Dedifferentiated amniotic fluid mesenchymal stem cell (primary cell): ENCODE results near the gene OR2B2.
A peak's percentile ranks its signal among the peaks of the same experiment; 100 is the strongest.
"Not testable (repeated sequence)": the region's sequence is repeated elsewhere in the genome, so short reads cannot be mapped to it uniquely, and the experiment has no call there.

Experiments
- DNase-seq: peaks from one replicate; pipeline ENCODE4 v3.0.0-alpha.2; 2016; ENCODE audit errors: extremely low spot score

The OR2B2 gene

GRCh38 chr6:27911956-27912446, at the start of gene OR2B2:
OR2B2 (minus strand) TSS chr6:27912396; CDS start chr6:27912319, 77 bp downstream.
- no peak for DNase-seq

- no peak for DNase-seq
These were observed 45.3 kb upstream of the OR2B2 start for GRCh38 chr6:27957516-27957915.

GRCh38 chr6:27956941-27957340, 44.7 kb upstream of the OR2B2 start, which contains the start of gene OR2B6:
OR2B6 (plus strand) TSS chr6:27957241; CDS start chr6:27957241, 0 bp downstream.
- no peak for DNase-seq

GRCh38 chr6:27951040-27951439, 38.8 kb upstream of the OR2B2 start:
- DNase-seq, result no peak

DNA sequence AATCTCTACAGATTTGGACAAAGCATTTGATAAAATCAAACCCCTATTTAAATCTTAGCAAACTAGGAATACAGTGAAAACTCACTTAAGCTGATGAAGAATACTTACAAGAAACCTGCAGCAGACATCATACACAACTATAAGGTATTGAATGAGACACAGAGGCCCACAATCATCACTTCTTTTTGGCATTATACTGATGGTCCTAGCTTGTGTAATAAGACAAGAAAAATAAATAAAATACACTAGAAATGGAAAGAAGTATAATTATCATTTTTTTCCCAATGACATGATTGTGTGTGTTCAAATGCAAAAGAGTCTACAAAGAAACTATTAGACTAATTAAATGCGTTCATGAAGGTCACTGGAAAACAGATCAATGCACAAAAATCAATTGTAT, 36.0 kb upstream of the OR2B2 start:
- DNase-seq, result no peak

DNA sequence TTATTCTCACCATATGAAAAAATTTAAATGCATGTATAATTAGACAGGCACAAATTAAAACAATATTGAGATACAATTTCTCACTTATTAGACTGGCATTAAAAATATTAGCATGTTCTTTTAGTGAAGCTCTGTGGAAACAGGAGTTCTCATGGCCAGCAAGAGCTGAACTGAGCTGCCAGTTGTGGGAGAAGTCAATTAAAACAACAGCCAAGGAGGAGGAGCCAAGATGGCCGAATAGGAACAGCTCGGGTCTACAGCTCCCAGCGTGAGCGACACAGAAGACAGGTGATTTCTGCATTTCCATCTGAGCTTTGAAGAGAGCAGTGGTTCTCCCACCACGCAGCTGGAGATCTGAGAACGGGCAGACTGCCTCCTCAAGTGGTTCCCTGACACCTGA, 30.9 kb upstream of the OR2B2 start:
- not testable (repeated sequence) for DNase-seq

- no peak for DNase-seq
These were observed 28.6 kb upstream of the OR2B2 start for GRCh38 chr6:27940766-27941165.

DNA sequence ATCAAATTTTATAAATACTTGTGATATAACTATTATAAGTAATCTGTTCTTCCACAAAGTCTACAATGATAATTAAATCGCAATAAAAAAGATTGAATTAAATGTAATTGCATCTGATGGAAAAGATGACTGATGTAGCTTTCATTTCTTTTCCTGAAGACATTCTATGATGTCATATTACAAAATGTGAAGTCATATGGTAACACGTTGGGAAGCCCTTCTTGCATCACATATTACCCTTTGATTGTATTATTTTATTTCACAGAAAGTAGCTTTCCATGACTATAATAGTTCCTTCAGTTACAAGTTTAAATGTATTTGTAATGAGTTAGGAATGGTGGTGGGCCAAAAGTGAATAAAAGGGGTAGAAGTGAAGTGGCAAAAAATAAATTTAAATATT, 19.0 kb upstream of the OR2B2 start:
- no peak for DNase-seq

GRCh38 chr6:27929930-27930329, 17.7 kb upstream of the OR2B2 start:
- DNase-seq, result not testable (repeated sequence)

DNA sequence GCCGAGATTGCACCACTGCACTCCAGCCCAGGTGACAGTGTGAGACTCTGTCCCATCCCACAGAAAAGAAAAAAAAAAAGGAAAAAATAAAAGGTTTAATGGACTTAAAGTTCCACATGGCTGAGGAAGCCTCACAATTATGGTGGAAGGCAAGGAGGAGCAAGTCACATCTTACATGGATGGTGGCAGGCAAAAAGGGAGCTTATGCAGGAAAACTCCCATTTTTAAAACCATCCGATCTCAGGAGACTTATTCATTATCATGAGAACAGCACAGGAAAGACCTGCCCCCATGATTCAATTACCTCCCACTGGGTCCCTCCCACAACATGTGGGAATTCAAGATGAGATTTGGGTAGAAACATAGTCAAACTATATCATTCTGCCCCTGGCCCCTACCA, 15.8 kb upstream of the OR2B2 start:
- not testable (repeated sequence) for DNase-seq

- no peak for DNase-seq
These were observed 12.0 kb upstream of the OR2B2 start for GRCh38 chr6:27924179-27924578.

- no peak for DNase-seq
These were observed 10.8 kb upstream of the OR2B2 start for GRCh38 chr6:27922949-27923348.

DNA sequence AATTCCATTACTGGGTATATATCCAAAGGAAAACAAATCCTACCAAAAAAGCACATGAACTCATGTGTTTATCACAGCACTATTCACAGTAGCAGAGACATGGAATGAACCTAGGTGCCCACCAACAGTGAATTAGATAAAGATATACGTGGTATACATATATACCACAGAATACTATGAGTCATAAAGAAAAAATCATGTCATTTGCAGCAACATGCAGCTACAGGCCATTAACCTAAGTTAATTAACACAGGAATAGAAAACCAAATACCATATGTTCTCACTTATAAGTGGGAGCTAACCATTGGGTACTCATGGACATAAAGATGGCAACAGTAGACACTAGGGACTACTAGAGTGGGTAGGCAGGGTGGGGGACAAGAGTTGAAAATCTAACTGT, 4.2 kb downstream of the OR2B2 start:
- no peak for DNase-seq

GRCh38 chr6:27902335-27903314, 9.6 kb downstream of the OR2B2 start:
- peak; percentile 74 for DNase-seq

- DNase-seq, result no peak
These were observed 10.4 kb downstream of the OR2B2 start for GRCh38 chr6:27901801-27902200.

GRCh38 chr6:27900197-27900596, 12.0 kb downstream of the OR2B2 start:
- not testable (repeated sequence) for DNase-seq

- no peak for DNase-seq
These were observed 12.7 kb downstream of the OR2B2 start for GRCh38 chr6:27899543-27899942.

DNA sequence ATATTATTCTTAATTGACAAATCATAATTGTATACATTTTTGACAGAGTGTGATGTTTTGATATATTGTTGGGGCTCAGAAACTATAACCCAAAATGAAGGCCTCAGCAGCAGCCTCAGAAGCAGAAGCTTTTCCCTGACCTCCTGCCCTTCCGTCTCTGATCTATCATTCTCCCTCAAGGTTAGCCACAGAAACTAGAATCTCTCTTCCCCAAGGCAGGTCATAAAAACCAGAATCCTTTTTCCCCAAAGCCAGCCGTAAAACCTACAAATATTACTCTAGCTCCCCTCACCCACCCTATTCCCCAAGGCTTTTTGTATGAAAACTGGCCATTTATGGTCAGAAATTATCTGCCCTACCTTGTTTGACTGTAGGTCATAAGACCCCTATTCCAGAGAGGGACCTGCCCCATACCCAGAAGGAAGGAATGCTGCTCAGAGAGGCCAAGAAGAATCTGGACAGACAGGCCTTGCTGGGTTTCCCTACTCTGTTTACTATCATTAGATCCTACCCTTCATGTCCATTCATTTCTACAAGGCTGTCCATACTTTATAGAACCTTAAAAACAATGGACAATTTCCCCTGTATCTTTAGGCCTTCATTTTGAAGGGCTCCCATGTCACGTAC, 14.5 kb downstream of the OR2B2 start:
- DNase-seq, result no peak

- no peak for DNase-seq
These were observed 15.8 kb downstream of the OR2B2 start for GRCh38 chr6:27896398-27896796.

GRCh38 chr6:27894839-27895762, 17.1 kb downstream of the OR2B2 start:
- DNase-seq, result peak; percentile 91
